A549 (cell line): ENCODE results near the gene MSANTD4. TPM values are rescaled to one million over a fixed set of nuclear protein-coding genes. Genes with fewer than 3 reads are reported as not detected.

Experiments used
- ATAC-seq, 2 experiments: fragments of 200-7000 bp in 1 of 2; fragments of >200 bp in 1 of 2; cut with Nextera tagmentation in 1 of 2; cut with Tn5 transposase in 1 of 2; 3 replicates each; pipeline versions ENCODE4 v1.8.0 to v1.9.1; 2018 to 2020; ENCODE audit warnings: mild to moderate bottlenecking in 1 of 2, moderate library complexity in 1 of 2
- CTCF ChIA-PET: fragments of 300-600 bp; sonication (Branson Sonifier 250); formaldehyde crosslinking; extraction: SDS; loops from one replicate; lab custom pipeline; 2021; ENCODE audit warnings: antibody characterized with exemption, inconsistent platforms; lab: Yijun Ruan, JAX
- POLR2A ChIA-PET: fragments of 350-600 bp; formaldehyde crosslinking; extraction: SDS; loops from one replicate; lab custom pipeline; 2021; ENCODE audit warnings: antibody characterized with exemption, inconsistent platforms; lab: Yijun Ruan, JAX
- DNase-seq, 2 experiments: peaks; one replicate each; pipeline versions ENCODE4 v3.0.0 to v3.0.0-alpha.2; 2011 to 2016; ENCODE audit warnings: low read depth in 1 of 2, low spot score in 1 of 2
- FAIRE-seq: peaks from 2 replicates; lab custom pipeline; 2011; peaks lifted over from hg19 to GRCh38; lab: Jason Lieb, UNC
- H3K27ac ChIP-seq, 2 experiments: fragments of >200 bp; sonication (Bioruptor Twin); formaldehyde crosslinking; 3 replicates each; pipeline ENCODE4 v1.5.1; 2016 to 2017
- H3K4me1 ChIP-seq: fragments of >200 bp; sonication (Bioruptor Twin); formaldehyde crosslinking; 3 replicates; pipeline ENCODE4 v1.6.1; 2016
- H3K4me2 ChIP-seq: fragments of >200 bp; sonication (Bioruptor Twin); formaldehyde crosslinking; 3 replicates; pipeline ENCODE4 v1.6.1; 2016
- H3K4me3 ChIP-seq: fragments of >200 bp; sonication (Bioruptor Twin); formaldehyde crosslinking; 3 replicates; pipeline ENCODE4 v1.5.1; 2016
- H3K9me3 ChIP-seq: fragments of >200 bp; sonication (Bioruptor Twin); formaldehyde crosslinking; 3 replicates; pipeline ENCODE4 v1.6.1; 2016
- CBX2 ChIP-seq: fragments of 200-600 bp; sonication (generic); IDR thresholded peaks from 2 replicates; pipeline ENCODE4 v1.6.1; 2016; ENCODE audit warnings: low read depth, mild to moderate bottlenecking, borderline replicate concordance
- CBX8 ChIP-seq: fragments of 200-600 bp; sonication (generic); IDR thresholded peaks from 2 replicates; pipeline ENCODE4 v1.6.1; 2016
- CHD4 ChIP-seq: fragments of 200-600 bp; sonication (generic); IDR thresholded peaks from 2 replicates; pipeline ENCODE4 v1.6.1; 2016; ENCODE audit warnings: antibody characterized with exemption, mild to moderate bottlenecking, borderline replicate concordance
- CTCF ChIP-seq: fragments of >200 bp; sonication (Bioruptor Twin); formaldehyde crosslinking; IDR thresholded peaks from 3 replicates; pipeline ENCODE4 v1.5.1; 2016
- E2F6 ChIP-seq: IDR thresholded peaks from 2 replicates; pipeline ENCODE4 v1.6.1; 2012; ENCODE audit warnings: low read depth, borderline replicate concordance
- EHF ChIP-seq: fragments of 250-450 bp; sonication (Bioruptor Pico); IDR thresholded peaks from 2 replicates; pipeline ENCODE4 v1.5.0; 2020; ENCODE audit warnings: mild to moderate bottlenecking
- EHMT2 ChIP-seq: fragments of 200-600 bp; sonication (generic); IDR thresholded peaks from 2 replicates; pipeline ENCODE4 v1.6.1; 2016; ENCODE audit warnings: antibody characterized with exemption, low read depth, mild to moderate bottlenecking, moderate library complexity
- FOSL2 ChIP-seq, 2 experiments: fragments of 450-650 bp in 1 of 2; fragments of >200 bp in 1 of 2; sonication (Bioruptor Twin) in 1 of 2; formaldehyde crosslinking; IDR thresholded peaks; 2 replicates each; pipeline versions ENCODE4 v1.5.0 to v1.6.1; 2016 to 2020; ENCODE audit warnings: mild to moderate bottlenecking in 1 of 2, moderate library complexity in 1 of 2
- FOXS1 ChIP-seq: fragments of 250-450 bp; sonication (Bioruptor Pico); IDR thresholded peaks from 2 replicates; pipeline ENCODE4 v1.5.0; 2020; ENCODE audit warnings: mild to moderate bottlenecking, moderate library complexity
- HDAC2 ChIP-seq: fragments of 200-600 bp; sonication (generic); IDR thresholded peaks from 2 replicates; pipeline ENCODE4 v1.6.1; 2016
- HMGXB4 ChIP-seq: fragments of 250-450 bp; sonication (Bioruptor Pico); IDR thresholded peaks from 2 replicates; pipeline ENCODE4 v1.5.0; 2021; ENCODE audit warnings: mild to moderate bottlenecking, moderate library complexity, borderline replicate concordance
- HOXA7 ChIP-seq: fragments of 250-450 bp; sonication (Bioruptor Pico); IDR thresholded peaks from 2 replicates; pipeline ENCODE4 v1.5.0; 2020; ENCODE audit warnings: mild to moderate bottlenecking, moderate library complexity
- HOXB13 ChIP-seq: fragments of 250-450 bp; sonication (Bioruptor Pico); IDR thresholded peaks from 2 replicates; pipeline ENCODE4 v1.5.0; 2020; ENCODE audit warnings: low read depth, mild to moderate bottlenecking, moderate library complexity
- JUN ChIP-seq, 2 experiments: fragments of >200 bp; sonication (Bioruptor Twin); formaldehyde crosslinking; IDR thresholded peaks; 2 replicates in 1 of 2; 3 replicates in 1 of 2; pipeline ENCODE4 v1.6.1; 2016 to 2017
- KDM1A ChIP-seq: fragments of 200-600 bp; sonication (generic); IDR thresholded peaks from 2 replicates; pipeline ENCODE4 v1.6.1; 2016; ENCODE audit warnings: low read depth, mild to moderate bottlenecking
- MAFK ChIP-seq: fragments of 450-650 bp; IDR thresholded peaks from 2 replicates; pipeline ENCODE4 v1.6.1; 2014; ENCODE audit not compliant: partially characterized antibody
- MYC ChIP-seq: IDR thresholded peaks from 2 replicates; pipeline ENCODE4 v1.6.1; 2012; ENCODE audit warnings: mild to moderate bottlenecking, inconsistent platforms, low read length, improper control_type of control experiment, borderline replicate concordance
- NFE2L2 ChIP-seq: fragments of 150-350 bp; conservative IDR thresholded peaks from 2 replicates; pipeline ENCODE4 v1.6.1; 2014; ENCODE audit warnings: low read length
- NPAS2 ChIP-seq: fragments of 250-450 bp; sonication (Bioruptor Pico); IDR thresholded peaks from 2 replicates; pipeline ENCODE4 v1.8.0; 2022; ENCODE audit warnings: mild to moderate bottlenecking, moderate library complexity, borderline replicate concordance
- POLR2AphosphoS2 ChIP-seq: conservative IDR thresholded peaks from 2 replicates; pipeline ENCODE4 v1.6.1; 2012; ENCODE audit warnings: low read length, improper control_type of control experiment, inconsistent platforms
- RAD21 ChIP-seq, 2 experiments: fragments of >200 bp in 1 of 2; sonication (Bioruptor Twin) in 1 of 2; formaldehyde crosslinking in 1 of 2; IDR thresholded peaks in 1 of 2; conservative IDR thresholded peaks in 1 of 2; 2 replicates in 1 of 2; 3 replicates in 1 of 2; pipeline ENCODE4 v1.6.1; 2012 to 2018; ENCODE audit warnings: inconsistent platforms in 1 of 2
- RCOR1 ChIP-seq: fragments of 150-350 bp; IDR thresholded peaks from 2 replicates; pipeline ENCODE4 v1.6.1; 2014; ENCODE audit warnings: antibody characterized with exemption, low read length, low read depth
- TFCP2L1 ChIP-seq: fragments of 250-450 bp; sonication (Bioruptor Pico); IDR thresholded peaks from 2 replicates; pipeline ENCODE4 v1.5.0; 2021; ENCODE audit warnings: mild to moderate bottlenecking
- TP53 ChIP-seq: fragments of 250-450 bp; sonication (Bioruptor Pico); IDR thresholded peaks from 2 replicates; pipeline ENCODE4 v1.5.0; 2021; ENCODE audit warnings: mild to moderate bottlenecking, moderate library complexity
- ZFP36 ChIP-seq: fragments of 450-650 bp; IDR thresholded peaks from 2 replicates; pipeline ENCODE4 v1.6.1; 2014; ENCODE audit warnings: borderline replicate concordance; ENCODE audit not compliant: partially characterized antibody
- ZSCAN20 ChIP-seq: fragments of 250-450 bp; sonication (Bioruptor Pico); IDR thresholded peaks from 2 replicates; pipeline ENCODE4 v1.8.0; 2022; ENCODE audit warnings: mild to moderate bottlenecking, moderate library complexity
- WGBS: methylation state at CpG from one replicate; pipeline ENCODE4 v1.1.6; 2017; ENCODE audit errors: missing lambda C conversion rate; 5-methylcytosine and 5-hydroxymethylcytosine counted together
- polyA plus RNA-seq, 4 experiments: library from polyadenylated mRNA; depleted of rRNA in 3 of 4; stranded (reverse); fragments of >200 nt; fragmentation: RNase III in 1 of 4; extraction: RNeasy Plus Mini Kit Qiagen cat#74134 plus additional on column Dnase treatment in 1 of 4; gene quantifications; 2 replicates in 3 of 4; 3 replicates in 1 of 4; pipeline ENCODE4 v1.2.3, GENCODE V29; 2011 to 2017
- TF ChIP-seq, protein P1 (sequence below): fragments of 250-450 bp; sonication (Bioruptor Pico); IDR thresholded peaks from 2 replicates; pipeline ENCODE4 v1.5.0; 2020; ENCODE audit warnings: low read depth, mild to moderate bottlenecking, moderate library complexity
- TF ChIP-seq, protein P2 (sequence below): fragments of 450-650 bp; IDR thresholded peaks from 2 replicates; pipeline ENCODE4 v1.6.1; 2014; ENCODE audit warnings: antibody characterized with exemption

The MSANTD4 gene
- polyA plus RNA-seq, 2 of the 4 experiments (the other 2 are of a cell fraction) = 9.4 to 14.2 TPM

DNA sequence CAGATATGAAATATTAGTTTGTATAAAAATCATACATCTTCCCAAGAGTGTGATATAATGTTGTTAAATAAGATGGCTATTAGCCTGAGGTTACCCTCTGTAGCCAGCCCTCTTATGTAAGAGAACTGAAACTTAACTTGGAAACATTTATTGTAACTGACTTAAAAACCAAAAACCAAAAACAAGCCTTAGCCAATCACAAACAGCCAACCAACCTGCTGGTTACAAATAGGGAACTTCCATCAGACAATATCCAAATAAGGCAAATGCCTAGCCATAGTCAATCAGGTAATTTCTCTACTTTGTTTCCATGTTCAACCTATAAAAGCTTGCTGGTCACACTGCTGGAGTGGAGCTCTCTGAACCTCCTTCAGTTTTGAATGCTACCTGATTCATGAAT lies 41.0 kb upstream of the MSANTD4 start:
- Histone ChIP-seq H3K9me3 (no peaks in the 10 kb centered on the region), H3K27ac (no peak overlapping the region), H3K4me3 (no peak overlapping the region), H3K4me1 (no peaks in the 10 kb centered on the region), H3K4me2 (no peak overlapping the region)
- DNase-seq (no peak), ATAC-seq (no peak), FAIRE-seq (no peak)
- CTCF ChIA-PET = no interaction called here
- TF ChIP-seq, protein P1, sequence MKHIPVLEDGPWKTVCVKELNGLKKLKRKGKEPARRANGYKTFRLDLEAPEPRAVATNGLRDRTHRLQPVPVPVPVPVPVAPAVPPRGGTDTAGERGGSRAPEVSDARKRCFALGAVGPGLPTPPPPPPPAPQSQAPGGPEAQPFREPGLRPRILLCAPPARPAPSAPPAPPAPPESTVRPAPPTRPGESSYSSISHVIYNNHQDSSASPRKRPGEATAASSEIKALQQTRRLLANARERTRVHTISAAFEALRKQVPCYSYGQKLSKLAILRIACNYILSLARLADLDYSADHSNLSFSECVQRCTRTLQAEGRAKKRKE (CRISPR knock-in tag) = no peak
- TF ChIP-seq MAFK (no peak), CHD4 (no peak), HDAC2 (no peak), RAD21 (conservative IDR thresholded peaks at IDR 0.05 in 1 of 2, IDR thresholded peaks at IDR 0.05 in 1 of 2) (no peak), JUN (IDR thresholded peaks at IDR 0.05) (no peak), EHF (CRISPR knock-in tag) (no peak), E2F6 (no peak)
- POLR2A ChIA-PET = no interaction called here

GRCh38 chr11:106061954-106062949 lies 40.2 kb upstream of the MSANTD4 start:
- ATAC-seq (no peak), DNase-seq (no peak), FAIRE-seq (no peak)
- no peak overlapping the region for H3K4me3 ChIP-seq
- H3K9me3 ChIP-seq = no peaks in the 10 kb centered on the region
- CTCF ChIA-PET = no interaction called here
- WGBS = 95% methylated on average over 1 of the region's 1 CpG
- H3K4me1 ChIP-seq = no peaks in the 10 kb centered on the region
- H3K27ac ChIP-seq = no peak overlapping the region
- POLR2A ChIA-PET = no interaction called here
- TF ChIP-seq ZSCAN20 (CRISPR knock-in tag) (no peak), TP53 (CRISPR knock-in tag) (no peak), EHMT2 (no peak), HOXA7 (no peak)
- H3K4me2 ChIP-seq = no peak overlapping the region

DNA sequence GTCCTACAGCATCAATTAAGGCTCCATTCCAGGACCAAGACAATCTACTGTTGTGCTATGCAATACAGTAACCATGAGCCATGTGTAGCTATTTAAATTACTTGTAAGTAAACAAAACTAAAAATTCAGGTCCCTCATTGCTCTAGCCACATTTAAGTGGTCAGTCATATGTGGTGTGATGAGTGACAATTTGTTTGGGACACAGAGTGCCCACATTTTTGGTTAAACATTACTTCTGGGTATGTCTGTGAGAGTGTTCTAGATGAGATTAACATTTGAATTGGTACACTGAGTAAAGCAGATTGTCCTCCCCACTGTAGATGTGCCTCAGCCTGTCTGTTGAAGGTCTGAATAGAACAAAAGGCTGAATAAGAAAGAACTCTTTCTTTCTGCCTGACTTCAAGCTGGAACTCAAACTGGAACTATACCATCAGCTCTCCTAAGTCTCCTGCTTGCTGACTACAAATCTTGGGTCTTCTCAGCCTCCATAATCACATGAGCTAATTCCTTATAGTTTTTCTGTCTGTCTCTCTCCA lies 39.3 kb upstream of the MSANTD4 start:
- no peak overlapping the region for H3K27ac ChIP-seq
- DNase-seq (no peak), ATAC-seq (no peak), FAIRE-seq (no peak)
- no peaks in the 10 kb centered on the region for H3K4me1 ChIP-seq
- no peak overlapping the region for H3K4me2 ChIP-seq
- no peak overlapping the region for H3K4me3 ChIP-seq
- CTCF ChIA-PET = no interaction called here
- POLR2A ChIA-PET = no interaction called here
- no peaks in the 10 kb centered on the region for H3K9me3 ChIP-seq
- TF ChIP-seq RCOR1 (no peak), CBX2 (no peak), FOXS1 (CRISPR knock-in tag) (no peak), FOSL2 (IDR thresholded peaks at IDR 0.05) (no peak), FOSL2 (CRISPR knock-in tag; IDR thresholded peaks at IDR 0.05) (no peak), CTCF (no peak), HOXB13 (CRISPR knock-in tag) (no peak), NPAS2 (CRISPR knock-in tag) (no peak), KDM1A (no peak), TFCP2L1 (CRISPR knock-in tag) (no peak), NFE2L2 (no peak), MYC (no peak), CBX8 (no peak), ZFP36 (no peak), CHD4 (no peak), POLR2AphosphoS2 (no peak), HMGXB4 (no peak)
- TF ChIP-seq, protein P2, sequence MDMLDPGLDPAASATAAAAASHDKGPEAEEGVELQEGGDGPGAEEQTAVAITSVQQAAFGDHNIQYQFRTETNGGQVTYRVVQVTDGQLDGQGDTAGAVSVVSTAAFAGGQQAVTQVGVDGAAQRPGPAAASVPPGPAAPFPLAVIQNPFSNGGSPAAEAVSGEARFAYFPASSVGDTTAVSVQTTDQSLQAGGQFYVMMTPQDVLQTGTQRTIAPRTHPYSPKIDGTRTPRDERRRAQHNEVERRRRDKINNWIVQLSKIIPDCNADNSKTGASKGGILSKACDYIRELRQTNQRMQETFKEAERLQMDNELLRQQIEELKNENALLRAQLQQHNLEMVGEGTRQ = no peak
